GM12878 (cell line): Measurements from ENCODE around the gene CAPN8. TPM values are rescaled to one million over a fixed set of nuclear protein-coding genes. Genes with fewer than 3 reads are reported as not detected.

ENCODE experiments used
- ATF3 ChIP-seq: IDR thresholded peaks from 2 replicates; pipeline ENCODE4 v1.6.1; 2011; ENCODE audit warnings: low read depth, mild to moderate bottlenecking, low read length, moderate library complexity, borderline replicate concordance; ENCODE audit errors: extremely low read depth
- CBFB ChIP-seq: IDR thresholded peaks from 2 replicates; pipeline ENCODE4 v1.6.1; 2016; ENCODE audit warnings: antibody characterized with exemption, low read depth
- EED ChIP-seq: sonication (generic); IDR thresholded peaks from 2 replicates; pipeline ENCODE4 v1.6.1; 2016; ENCODE audit warnings: antibody characterized with exemption, low read depth
- FOS ChIP-seq: IDR thresholded peaks from 3 replicates; pipeline ENCODE4 v1.6.1; 2011; ENCODE audit warnings: borderline replicate concordance; ENCODE audit not compliant: insufficient read length; ENCODE audit errors: extremely low read depth
- GABPA ChIP-seq: IDR thresholded peaks from 2 replicates; pipeline ENCODE4 v1.6.1; 2014; ENCODE audit warnings: antibody characterized with exemption, low read depth, mild to moderate bottlenecking, inconsistent platforms
- IKZF2 ChIP-seq, 2 experiments: fragments of 450-650 bp; IDR thresholded peaks; 2 replicates each; pipeline ENCODE4 v1.6.1; 2017; ENCODE audit warnings: mild to moderate bottlenecking in 2 of 2, moderate library complexity in 2 of 2
- NFYA ChIP-seq: IDR thresholded peaks from 2 replicates; pipeline ENCODE4 v1.6.1; 2011; ENCODE audit warnings: low read depth, mild to moderate bottlenecking, low read length, improper control_type of control experiment, borderline replicate concordance
- NR2C1 ChIP-seq: fragments of 450-650 bp; IDR thresholded peaks from 2 replicates; pipeline ENCODE4 v1.6.1; 2017; ENCODE audit warnings: antibody characterized with exemption, mild to moderate bottlenecking, moderate library complexity
- PKNOX1 ChIP-seq: fragments of 450-650 bp; IDR thresholded peaks from 2 replicates; pipeline ENCODE4 v1.6.1; 2016; ENCODE audit warnings: mild to moderate bottlenecking
- SMAD5 ChIP-seq: IDR thresholded peaks from 2 replicates; pipeline ENCODE4 v1.6.1; 2016; ENCODE audit warnings: antibody characterized with exemption, low read depth
- SREBF1 ChIP-seq: IDR thresholded peaks from 2 replicates; pipeline ENCODE4 v1.6.1; 2012; ENCODE audit warnings: mild to moderate bottlenecking, low read length
- STAT3 ChIP-seq: IDR thresholded peaks from 2 replicates; pipeline ENCODE4 v1.6.1; 2011; ENCODE audit warnings: low read depth, low read length, improper control_type of control experiment
- SUZ12 ChIP-seq: fragments of 200-600 bp; sonication (generic); IDR thresholded peaks from one replicate; pipeline ENCODE4 v1.6.1; 2018; ENCODE audit warnings: antibody characterized with exemption, mild to moderate bottlenecking; ENCODE audit not compliant: unreplicated experiment
- TARDBP ChIP-seq: IDR thresholded peaks from 2 replicates; pipeline ENCODE4 v1.6.1; 2016; ENCODE audit warnings: borderline replicate concordance
- ZNF384 ChIP-seq: IDR thresholded peaks from 2 replicates; pipeline ENCODE4 v1.6.1; 2012; ENCODE audit warnings: low read depth, mild to moderate bottlenecking, low read length, improper control_type of control experiment, borderline replicate concordance
- ZNF592 ChIP-seq: fragments of 450-650 bp; IDR thresholded peaks from 2 replicates; pipeline ENCODE4 v1.6.1; 2017; ENCODE audit warnings: mild to moderate bottlenecking, moderate library complexity
- polyA plus RNA-seq, 11 experiments: library from polyadenylated mRNA; depleted of rRNA in 4 of 11; unstranded in 6 of 11; stranded (reverse) in 5 of 11; fragments of >200 nt; fragmentation: Nextera tagmentation in 4 of 11; fragmentation: Illumina TruSeq in 1 of 11; extraction: Ambion mirVana in 4 of 11; extraction: Trizol in 1 of 11; gene quantifications; 1 replicate in 1 of 11; 2 replicates in 10 of 11; pipeline versions ENCODE4 v1.2.1 to v1.2.3, GENCODE V29; 2011 to 2016; ENCODE audit warnings: inconsistent platforms in 2 of 11, missing spikeins in 2 of 11, low read depth in 1 of 11
- total RNA-seq, 4 experiments: library from RNA; depleted of rRNA in 3 of 4; stranded (reverse); fragments of >200 nt in 3 of 4; fragmentation: Illumina TruSeq in 1 of 4; extraction: Trizol in 1 of 4; gene quantifications; 2 replicates each; pipeline versions ENCODE4 v1.2.1 to v1.2.3, GENCODE V29; 2013 to 2021
- TF ChIP-seq, protein P1 (sequence below): IDR thresholded peaks from 2 replicates; pipeline ENCODE4 v1.6.1; 2012; ENCODE audit warnings: mild to moderate bottlenecking, low read depth, low read length
- TF ChIP-seq, protein P2 (sequence below): IDR thresholded peaks from 2 replicates; pipeline ENCODE4 v1.6.1; 2012; ENCODE audit warnings: low read depth, low read length, improper control_type of control experiment

Gene CAPN8
- total and polyA plus RNA-seq, 10 of the 15 experiments (the other 5 are each of a cell fraction or from before 2014, with no cell fraction given) = 6.4 to 30.7 (median 12.3) TPM

DNA sequence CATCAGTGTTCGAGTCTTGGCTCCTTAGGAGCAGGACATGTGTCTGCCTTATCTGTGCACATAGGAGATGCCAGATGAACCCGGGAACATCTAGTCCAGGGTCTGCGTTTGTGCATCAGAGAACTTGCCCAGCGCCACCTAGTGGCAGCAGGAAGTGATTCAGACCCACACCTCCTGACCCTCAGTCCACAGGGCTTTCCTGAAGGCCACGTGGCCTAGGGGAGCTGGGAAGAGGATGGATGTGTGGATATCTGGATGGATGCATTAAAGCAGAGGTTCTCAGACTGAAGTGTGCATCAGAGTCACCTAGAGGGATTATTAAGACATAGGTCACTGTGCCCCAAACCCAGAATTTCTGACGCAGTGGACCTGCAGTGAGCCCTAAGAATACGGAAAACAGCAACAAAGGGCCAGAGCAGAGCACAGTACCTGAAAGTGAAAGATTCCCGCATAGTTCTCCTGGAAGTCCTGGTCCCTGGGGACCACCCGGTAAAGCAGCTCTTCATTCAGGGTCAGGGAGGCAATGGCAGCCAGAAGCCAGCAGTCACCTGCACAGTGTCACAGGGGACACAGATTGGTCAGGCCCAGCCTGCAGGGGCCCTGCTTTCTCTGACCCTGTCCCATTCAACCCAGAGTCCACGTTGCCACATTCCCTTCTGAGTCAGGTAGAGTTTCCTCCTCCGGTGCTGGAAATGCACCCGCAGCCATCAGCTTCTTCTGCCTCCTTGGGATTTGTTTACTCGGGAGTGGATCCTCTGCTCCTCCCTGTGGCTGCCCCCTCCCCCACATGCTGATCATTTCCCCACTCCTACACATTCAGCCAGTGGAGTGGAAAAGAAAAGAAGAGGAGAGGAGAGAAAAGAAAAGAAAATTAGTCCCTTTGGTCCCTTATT is 37.0 kb downstream of the CAPN8 start (continued):
- TF ChIP-seq, protein P1, sequence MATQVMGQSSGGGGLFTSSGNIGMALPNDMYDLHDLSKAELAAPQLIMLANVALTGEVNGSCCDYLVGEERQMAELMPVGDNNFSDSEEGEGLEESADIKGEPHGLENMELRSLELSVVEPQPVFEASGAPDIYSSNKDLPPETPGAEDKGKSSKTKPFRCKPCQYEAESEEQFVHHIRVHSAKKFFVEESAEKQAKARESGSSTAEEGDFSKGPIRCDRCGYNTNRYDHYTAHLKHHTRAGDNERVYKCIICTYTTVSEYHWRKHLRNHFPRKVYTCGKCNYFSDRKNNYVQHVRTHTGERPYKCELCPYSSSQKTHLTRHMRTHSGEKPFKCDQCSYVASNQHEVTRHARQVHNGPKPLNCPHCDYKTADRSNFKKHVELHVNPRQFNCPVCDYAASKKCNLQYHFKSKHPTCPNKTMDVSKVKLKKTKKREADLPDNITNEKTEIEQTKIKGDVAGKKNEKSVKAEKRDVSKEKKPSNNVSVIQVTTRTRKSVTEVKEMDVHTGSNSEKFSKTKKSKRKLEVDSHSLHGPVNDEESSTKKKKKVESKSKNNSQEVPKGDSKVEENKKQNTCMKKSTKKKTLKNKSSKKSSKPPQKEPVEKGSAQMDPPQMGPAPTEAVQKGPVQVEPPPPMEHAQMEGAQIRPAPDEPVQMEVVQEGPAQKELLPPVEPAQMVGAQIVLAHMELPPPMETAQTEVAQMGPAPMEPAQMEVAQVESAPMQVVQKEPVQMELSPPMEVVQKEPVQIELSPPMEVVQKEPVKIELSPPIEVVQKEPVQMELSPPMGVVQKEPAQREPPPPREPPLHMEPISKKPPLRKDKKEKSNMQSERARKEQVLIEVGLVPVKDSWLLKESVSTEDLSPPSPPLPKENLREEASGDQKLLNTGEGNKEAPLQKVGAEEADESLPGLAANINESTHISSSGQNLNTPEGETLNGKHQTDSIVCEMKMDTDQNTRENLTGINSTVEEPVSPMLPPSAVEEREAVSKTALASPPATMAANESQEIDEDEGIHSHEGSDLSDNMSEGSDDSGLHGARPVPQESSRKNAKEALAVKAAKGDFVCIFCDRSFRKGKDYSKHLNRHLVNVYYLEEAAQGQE = no peak
- no peak for TF ChIP-seq NR2C1
- no peak for TF ChIP-seq SUZ12
- no peak for TF ChIP-seq PKNOX1
- no peak for TF ChIP-seq CBFB
- TF ChIP-seq NFYA = no peak
- no peak for TF ChIP-seq SMAD5
- no peak for TF ChIP-seq IKZF2 (IDR thresholded peaks at IDR 0.05)
- TF ChIP-seq ATF3 = no peak
- no peak for TF ChIP-seq SREBF1
- TF ChIP-seq TARDBP = no peak
- no peak for TF ChIP-seq GABPA
- TF ChIP-seq EED = no peak
- TF ChIP-seq FOS = no peak
- TF ChIP-seq, protein P2, sequence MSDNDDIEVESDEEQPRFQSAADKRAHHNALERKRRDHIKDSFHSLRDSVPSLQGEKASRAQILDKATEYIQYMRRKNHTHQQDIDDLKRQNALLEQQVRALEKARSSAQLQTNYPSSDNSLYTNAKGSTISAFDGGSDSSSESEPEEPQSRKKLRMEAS = no peak
- no peak for TF ChIP-seq ZNF384
- TF ChIP-seq ZNF592 = no peak
- TF ChIP-seq STAT3 = no peak
